Endothelial cell (in vitro differentiated cells): ENCODE measurements around the gene NR3C1. TPM values are rescaled to one million over a fixed set of nuclear protein-coding genes. Genes with fewer than 3 reads are reported as not detected.

ENCODE experiments used
- DNase-seq: peaks from one replicate; pipeline ENCODE4 v3.0.0; 2021; ENCODE audit warnings: low spot score
- H3K27ac Mint-ChIP-seq: one replicate; pipeline ENCODE4 v1.8.0; 2021; ENCODE audit warnings: mixed read lengths, inconsistent platforms; ENCODE audit not compliant: unreplicated experiment
- H3K27me3 Mint-ChIP-seq: one replicate; pipeline ENCODE4 v1.8.0; 2021; ENCODE audit warnings: mild to moderate bottlenecking, moderate library complexity, mixed read lengths, inconsistent platforms; ENCODE audit not compliant: unreplicated experiment
- H3K36me3 Mint-ChIP-seq: one replicate; pipeline ENCODE4 v1.8.0; 2021; ENCODE audit warnings: mild to moderate bottlenecking, low read depth, mixed read lengths, inconsistent platforms; ENCODE audit not compliant: unreplicated experiment
- H3K4me1 Mint-ChIP-seq: one replicate; pipeline ENCODE4 v1.8.0; 2021; ENCODE audit warnings: mild to moderate bottlenecking, mixed read lengths, inconsistent platforms; ENCODE audit not compliant: unreplicated experiment
- H3K4me3 Mint-ChIP-seq: one replicate; pipeline ENCODE4 v1.8.0; 2021; ENCODE audit warnings: mild to moderate bottlenecking, mixed read lengths, inconsistent platforms; ENCODE audit not compliant: unreplicated experiment
- H3K9me3 Mint-ChIP-seq: one replicate; pipeline ENCODE4 v1.8.0; 2021; ENCODE audit warnings: mixed read lengths, inconsistent platforms; ENCODE audit not compliant: unreplicated experiment
- total RNA-seq: library from RNA; stranded (reverse); fragmentation: NEBNext Ultra II Directional; extraction: Animal tissue kit (Norgen Biotek cat#: 25700); gene quantifications from one replicate; pipeline ENCODE4 v1.2.1, GENCODE V29; 2021; ENCODE audit not compliant: unreplicated experiment
- TF ChIP-seq, protein P1 (sequence below): fragments of 200-600 bp; sonication (generic); IDR thresholded peaks from one replicate; pipeline ENCODE4 v1.5.0; 2021; ENCODE audit warnings: antibody characterized with exemption; ENCODE audit not compliant: unreplicated experiment

NR3C1 gene
- total RNA-seq, 1 donor from 2014 or later, result 9.9 TPM

DNA sequence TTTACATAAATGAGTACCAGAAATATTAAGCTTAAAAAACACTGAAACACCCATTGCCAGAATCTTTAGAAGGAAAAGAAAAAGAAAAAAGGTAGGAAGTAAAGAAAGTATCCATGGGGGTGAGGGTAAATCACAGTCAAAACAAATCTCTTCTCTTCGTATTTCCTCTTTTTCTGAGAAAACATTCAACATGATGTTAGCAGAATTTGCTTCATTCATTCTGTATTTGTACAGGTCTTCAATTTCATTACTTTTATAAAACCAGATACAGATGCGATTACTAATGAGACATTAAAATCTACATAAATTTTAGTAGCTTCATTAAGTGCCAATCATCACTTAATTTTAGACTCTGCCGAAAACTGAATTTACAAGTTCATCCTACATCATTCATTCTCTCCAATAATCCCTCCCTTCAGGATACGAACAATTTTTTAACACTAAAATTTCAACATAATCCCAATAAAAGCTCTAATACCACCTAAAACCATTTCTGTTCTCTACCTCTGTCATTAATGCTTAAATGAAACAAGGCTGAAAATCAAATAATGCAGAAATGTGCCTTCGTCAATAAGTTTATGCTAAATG is 7.0 kb downstream of the NR3C1 start:
- Mint-ChIP-seq H3K9me3 (no peaks in the 10 kb centered on the region), H3K27me3 (no peaks in the 10 kb centered on the region), H3K36me3 (no peaks in the 10 kb centered on the region), H3K4me3 (no peak overlapping the region), H3K27ac (peak overlapping the region; percentile 71), H3K4me1 (peaks cover 13% of the 10 kb centered on the region)
- DNase-seq, result no peak
- TF ChIP-seq, protein P1, sequence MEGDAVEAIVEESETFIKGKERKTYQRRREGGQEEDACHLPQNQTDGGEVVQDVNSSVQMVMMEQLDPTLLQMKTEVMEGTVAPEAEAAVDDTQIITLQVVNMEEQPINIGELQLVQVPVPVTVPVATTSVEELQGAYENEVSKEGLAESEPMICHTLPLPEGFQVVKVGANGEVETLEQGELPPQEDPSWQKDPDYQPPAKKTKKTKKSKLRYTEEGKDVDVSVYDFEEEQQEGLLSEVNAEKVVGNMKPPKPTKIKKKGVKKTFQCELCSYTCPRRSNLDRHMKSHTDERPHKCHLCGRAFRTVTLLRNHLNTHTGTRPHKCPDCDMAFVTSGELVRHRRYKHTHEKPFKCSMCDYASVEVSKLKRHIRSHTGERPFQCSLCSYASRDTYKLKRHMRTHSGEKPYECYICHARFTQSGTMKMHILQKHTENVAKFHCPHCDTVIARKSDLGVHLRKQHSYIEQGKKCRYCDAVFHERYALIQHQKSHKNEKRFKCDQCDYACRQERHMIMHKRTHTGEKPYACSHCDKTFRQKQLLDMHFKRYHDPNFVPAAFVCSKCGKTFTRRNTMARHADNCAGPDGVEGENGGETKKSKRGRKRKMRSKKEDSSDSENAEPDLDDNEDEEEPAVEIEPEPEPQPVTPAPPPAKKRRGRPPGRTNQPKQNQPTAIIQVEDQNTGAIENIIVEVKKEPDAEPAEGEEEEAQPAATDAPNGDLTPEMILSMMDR, result no peak

DNA sequence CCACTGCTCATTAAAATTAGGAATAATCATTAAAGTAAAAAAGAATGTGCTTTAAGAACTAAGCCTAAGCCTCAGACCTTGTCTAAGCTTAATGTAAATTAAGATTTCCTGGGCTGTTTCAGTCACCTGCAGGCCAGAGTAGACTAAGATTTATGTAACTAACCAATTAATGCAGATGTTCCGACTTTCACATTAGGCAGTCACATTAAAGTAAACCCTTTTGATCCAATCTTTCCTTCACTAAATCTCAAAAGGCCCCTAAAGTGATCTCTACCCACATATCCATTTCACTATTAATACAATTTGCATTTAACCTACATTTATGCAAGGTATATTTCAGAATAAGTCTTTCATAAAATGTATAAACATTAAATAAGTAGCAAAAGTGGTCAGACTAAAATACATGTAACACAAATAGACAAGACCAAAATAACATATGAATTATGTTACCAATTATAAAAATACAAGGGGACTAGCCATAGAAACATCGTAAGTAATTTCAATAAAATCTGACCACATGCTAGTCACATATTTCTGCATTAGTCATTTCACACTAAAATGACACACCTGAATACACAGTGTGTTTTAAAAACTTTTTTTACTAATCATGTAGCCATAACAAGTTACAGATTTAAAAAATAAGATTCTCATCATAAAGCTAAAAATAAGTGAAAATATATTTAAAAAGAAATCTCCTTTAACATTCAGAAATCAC is 7.7 kb downstream of the NR3C1 start:
- TF ChIP-seq, protein P1, result no peak
- H3K9me3 Mint-ChIP-seq, result no peaks in the 10 kb centered on the region
- H3K4me3 Mint-ChIP-seq, result no peak overlapping the region
- H3K4me1 Mint-ChIP-seq, result peaks cover 13% of the 10 kb centered on the region
- no peaks in the 10 kb centered on the region for H3K36me3 Mint-ChIP-seq
- no peak overlapping the region for H3K27ac Mint-ChIP-seq
- no peaks in the 10 kb centered on the region for H3K27me3 Mint-ChIP-seq
- no peak for DNase-seq

DNA sequence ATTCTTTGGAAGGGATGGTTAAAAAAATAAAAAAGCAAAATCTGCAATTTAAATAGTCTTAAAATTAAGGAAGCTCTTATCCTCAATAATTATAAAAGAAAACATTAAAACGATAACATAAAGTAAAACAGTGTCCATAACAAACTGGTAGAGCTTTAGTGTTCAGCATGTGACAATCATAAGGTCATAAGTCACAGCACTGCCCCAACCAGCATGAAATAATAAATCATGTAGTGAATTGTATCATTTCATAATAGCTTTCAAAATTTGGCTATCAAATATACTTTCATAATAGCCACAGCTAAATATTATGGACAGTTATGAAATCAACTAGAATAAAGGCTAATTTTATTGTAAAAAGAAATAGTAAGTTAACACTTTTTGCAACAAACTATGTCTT is 10.0 kb downstream of the NR3C1 start:
- Mint-ChIP-seq H3K27me3 (no peaks in the 10 kb centered on the region), H3K9me3 (no peaks in the 10 kb centered on the region), H3K4me3 (no peak overlapping the region), H3K36me3 (no peaks in the 10 kb centered on the region), H3K27ac (no peak overlapping the region), H3K4me1 (peaks cover 9% of the 10 kb centered on the region)
- TF ChIP-seq, protein P1, result no peak
- DNase-seq, result no peak

DNA sequence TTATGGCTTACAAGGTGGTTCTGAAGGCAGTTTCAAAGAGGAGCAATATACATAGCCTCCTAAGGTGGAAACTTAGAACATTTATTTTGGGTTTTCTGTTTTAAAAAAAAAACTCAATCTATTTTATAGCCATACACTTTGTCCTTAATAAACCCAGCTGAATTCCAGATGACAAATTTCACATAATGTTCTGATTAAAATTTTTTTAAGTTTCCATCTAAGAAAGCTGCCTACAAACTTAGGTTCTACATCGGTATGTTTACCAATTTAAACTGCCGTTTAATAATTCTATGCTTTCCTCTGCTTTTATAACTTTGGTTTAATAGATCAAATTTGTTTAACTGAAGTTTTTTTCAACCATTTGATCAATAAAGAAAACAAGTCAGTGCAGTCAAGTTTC is 12.5 kb downstream of the NR3C1 start:
- H3K36me3 Mint-ChIP-seq, result no peaks in the 10 kb centered on the region
- no peak overlapping the region for H3K27ac Mint-ChIP-seq
- DNase-seq, result no peak
- H3K4me3 Mint-ChIP-seq, result no peak overlapping the region
- TF ChIP-seq, protein P1, result no peak
- H3K9me3 Mint-ChIP-seq, result no peaks in the 10 kb centered on the region
- peaks cover 3% of the 10 kb centered on the region for H3K4me1 Mint-ChIP-seq
- no peaks in the 10 kb centered on the region for H3K27me3 Mint-ChIP-seq

DNA sequence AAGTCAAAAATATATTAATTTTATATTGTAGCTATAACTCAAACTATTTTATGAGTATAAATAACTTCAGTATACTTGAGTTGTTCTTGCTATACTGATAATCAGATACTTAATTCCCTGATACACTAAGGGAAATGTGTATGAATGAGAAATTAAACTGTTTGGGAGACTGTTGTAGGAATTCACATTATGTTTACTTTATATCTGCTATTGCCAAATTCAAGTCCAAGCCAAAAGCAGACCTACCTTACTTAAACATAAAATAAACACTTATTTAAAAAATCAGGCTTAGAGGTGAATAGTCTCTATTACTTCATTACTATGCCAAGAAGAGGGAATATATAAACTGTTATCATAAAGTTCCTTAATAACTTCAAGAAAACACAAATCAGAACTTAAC is 13.2 kb downstream of the NR3C1 start:
- TF ChIP-seq, protein P1, result no peak
- Mint-ChIP-seq H3K36me3 (peaks cover 7% of the 10 kb centered on the region), H3K9me3 (peaks cover 7% of the 10 kb centered on the region), H3K27ac (no peak overlapping the region), H3K4me1 (no peaks in the 10 kb centered on the region), H3K4me3 (no peak overlapping the region), H3K27me3 (no peaks in the 10 kb centered on the region)
- no peak for DNase-seq
